AG10803 (cell line): ENCODE measurements around the gene SPG7.

ENCODE experiments used
- DNase-seq: peaks from one replicate; pipeline ENCODE4 v3.0.0; 2010; ENCODE audit warnings: low read depth
- H3K4me3 ChIP-seq: 2 replicates; pipeline ENCODE4 v1.5.1; 2011; ENCODE audit warnings: mild to moderate bottlenecking, low read length, control low read depth
- TF ChIP-seq, protein P1 (sequence below): conservative IDR thresholded peaks from 2 replicates; pipeline ENCODE4 v1.5.1; 2011; ENCODE audit warnings: mild to moderate bottlenecking, low read length, control low read depth, inconsistent platforms

The SPG7 gene

DNA sequence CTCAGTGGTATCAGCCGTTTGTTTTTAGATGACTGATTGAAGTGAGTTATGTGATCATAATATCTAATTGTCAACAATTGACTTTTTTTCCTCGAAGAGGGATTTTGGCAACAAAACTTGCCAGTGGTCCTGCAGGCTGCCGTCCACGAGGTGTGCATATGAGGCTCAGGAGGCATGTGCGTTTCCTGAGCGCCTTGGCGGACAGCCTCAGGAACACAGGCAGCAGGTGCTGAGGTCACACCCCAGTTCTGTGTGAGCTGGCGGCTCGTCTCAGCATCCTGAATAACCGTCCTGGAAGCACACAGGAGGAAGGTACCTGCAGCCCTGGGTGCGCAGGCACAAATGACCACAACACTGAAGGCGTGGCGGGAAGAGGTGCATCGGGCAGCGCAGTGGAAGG is 11.7 kb downstream of the SPG7 start:
- no peak overlapping the region for H3K4me3 ChIP-seq
- TF ChIP-seq, protein P1, sequence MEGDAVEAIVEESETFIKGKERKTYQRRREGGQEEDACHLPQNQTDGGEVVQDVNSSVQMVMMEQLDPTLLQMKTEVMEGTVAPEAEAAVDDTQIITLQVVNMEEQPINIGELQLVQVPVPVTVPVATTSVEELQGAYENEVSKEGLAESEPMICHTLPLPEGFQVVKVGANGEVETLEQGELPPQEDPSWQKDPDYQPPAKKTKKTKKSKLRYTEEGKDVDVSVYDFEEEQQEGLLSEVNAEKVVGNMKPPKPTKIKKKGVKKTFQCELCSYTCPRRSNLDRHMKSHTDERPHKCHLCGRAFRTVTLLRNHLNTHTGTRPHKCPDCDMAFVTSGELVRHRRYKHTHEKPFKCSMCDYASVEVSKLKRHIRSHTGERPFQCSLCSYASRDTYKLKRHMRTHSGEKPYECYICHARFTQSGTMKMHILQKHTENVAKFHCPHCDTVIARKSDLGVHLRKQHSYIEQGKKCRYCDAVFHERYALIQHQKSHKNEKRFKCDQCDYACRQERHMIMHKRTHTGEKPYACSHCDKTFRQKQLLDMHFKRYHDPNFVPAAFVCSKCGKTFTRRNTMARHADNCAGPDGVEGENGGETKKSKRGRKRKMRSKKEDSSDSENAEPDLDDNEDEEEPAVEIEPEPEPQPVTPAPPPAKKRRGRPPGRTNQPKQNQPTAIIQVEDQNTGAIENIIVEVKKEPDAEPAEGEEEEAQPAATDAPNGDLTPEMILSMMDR = no peak
- no peak for DNase-seq

DNA sequence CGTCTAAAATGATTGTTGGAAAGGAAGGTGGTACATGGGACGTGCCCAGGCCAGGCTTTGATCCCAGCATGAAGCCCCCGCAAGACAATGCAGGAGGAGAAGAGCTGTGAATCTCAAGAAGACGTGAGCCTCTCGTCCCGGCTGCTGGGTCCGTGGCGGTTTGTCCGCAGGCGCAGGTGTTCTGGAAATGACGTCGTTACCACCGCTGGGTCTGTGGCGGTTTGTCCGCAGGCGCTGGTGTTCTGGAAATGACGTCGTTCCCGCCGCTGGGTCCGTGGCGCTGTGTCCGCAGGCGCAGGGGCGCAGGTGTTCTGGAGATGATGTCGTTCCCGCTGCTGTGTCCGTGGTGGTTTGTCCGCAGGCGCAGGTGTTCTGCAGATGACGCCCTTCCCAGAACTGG is 14.1 kb downstream of the SPG7 start:
- no peak for DNase-seq
- no peak overlapping the region for H3K4me3 ChIP-seq
- TF ChIP-seq, protein P1 = no peak

- H3K4me3 ChIP-seq = no peak overlapping the region
- no peak for DNase-seq
- TF ChIP-seq, protein P1 = no peak
Measured at GRCh38 chr16:89523680-89524344, 15.6 kb downstream of the SPG7 start.

- no peak overlapping the region for H3K4me3 ChIP-seq
- TF ChIP-seq, protein P1 = no peak
- no peak for DNase-seq
Measured at GRCh38 chr16:89525146-89525913, 17.1 kb downstream of the SPG7 start.

DNA sequence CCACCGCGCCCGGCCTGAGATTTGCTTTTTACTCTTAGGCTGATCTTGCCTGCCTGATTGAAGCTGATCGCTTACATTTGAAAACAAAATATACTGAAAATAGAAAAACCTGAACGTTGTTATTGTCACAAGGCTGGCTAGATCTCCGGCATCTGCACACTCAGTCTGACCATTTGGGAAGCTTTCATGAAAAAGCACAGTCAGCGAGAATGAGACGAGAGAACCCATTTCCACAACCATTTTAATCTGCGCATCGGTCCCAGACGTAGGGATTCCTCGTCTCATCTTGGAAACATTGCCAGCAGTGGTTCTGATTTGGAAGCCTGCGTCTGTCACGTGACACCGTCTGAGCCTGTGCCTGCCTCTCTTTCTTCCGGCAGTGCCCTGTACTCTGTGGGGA is 20.9 kb downstream of the SPG7 start:
- TF ChIP-seq, protein P1 = no peak
- DNase-seq = no peak
- H3K4me3 ChIP-seq = no peak overlapping the region

DNA sequence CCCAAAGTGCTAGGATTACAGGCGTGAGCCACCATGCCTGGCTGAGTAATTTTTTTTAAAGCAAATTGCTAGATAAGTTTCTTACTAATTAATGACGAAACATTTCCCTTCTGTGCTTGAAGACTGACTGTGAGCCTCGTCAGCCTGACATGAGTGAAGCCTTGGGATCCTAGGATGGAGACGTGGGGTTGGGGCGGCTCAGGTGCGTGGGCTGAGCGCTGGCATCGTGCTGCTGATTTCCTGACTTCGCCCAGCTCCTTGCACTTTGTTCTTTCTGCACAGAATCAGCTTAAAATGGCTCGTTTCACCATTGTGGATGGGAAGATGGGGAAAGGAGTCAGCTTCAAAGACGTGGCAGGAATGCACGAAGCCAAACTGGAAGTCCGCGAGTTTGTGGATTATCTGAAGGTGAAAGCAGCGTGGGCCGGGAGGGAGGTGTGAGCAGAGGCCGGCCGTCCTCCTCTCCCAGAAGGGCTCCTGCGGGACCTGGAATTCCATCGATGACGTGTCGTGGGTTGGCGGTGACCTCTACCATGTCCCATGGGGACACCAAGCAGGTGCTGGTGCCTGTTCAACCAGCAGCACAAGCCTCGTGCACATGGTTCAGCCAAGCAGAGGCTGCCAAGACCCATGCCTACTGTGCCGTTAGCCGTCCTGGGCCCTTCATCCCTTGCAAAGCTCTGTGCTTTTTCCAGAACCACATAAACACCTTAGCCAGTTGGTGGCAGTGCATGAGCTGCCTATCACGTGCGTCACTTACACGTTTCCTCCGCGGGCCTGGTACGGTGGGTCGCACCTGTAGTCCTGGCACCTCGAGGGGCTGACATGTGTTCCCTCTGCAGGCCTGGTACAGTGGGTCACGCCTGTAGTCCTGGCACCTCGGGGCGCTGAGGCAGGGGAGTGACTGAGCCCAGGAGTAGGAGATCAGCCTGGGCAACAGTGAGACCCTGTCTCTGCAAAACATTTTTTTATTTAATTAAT is 22.5 kb downstream of the SPG7 start:
- H3K4me3 ChIP-seq = no peak overlapping the region
- TF ChIP-seq, protein P1 = no peak
- DNase-seq = no peak
